ENCODE results near the gene CASP14.

DNA sequence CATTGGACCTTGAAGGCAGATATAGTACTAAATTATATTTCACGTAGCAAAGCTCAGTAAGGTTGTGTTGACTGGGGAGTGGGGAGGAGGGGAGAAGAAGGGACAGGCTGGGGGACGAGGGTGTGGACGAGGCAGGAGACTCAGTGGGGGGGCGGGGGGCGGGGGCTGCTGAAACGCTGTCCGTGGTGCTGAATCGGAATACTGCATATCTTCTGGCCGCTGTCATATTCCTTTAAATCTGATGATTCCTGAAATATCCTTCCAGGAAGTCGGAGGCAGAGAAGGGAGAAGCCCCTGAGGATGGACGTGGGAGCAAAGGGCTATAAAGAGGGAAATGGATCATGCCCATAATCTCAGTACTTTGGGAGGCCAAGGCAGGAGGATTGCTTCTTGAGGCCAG, 34.7 kb upstream of the CASP14 start:
- no peak for TF ChIP-seq EP300 (IDR thresholded peaks at IDR 0.05)
- TF ChIP-seq, protein P1, sequence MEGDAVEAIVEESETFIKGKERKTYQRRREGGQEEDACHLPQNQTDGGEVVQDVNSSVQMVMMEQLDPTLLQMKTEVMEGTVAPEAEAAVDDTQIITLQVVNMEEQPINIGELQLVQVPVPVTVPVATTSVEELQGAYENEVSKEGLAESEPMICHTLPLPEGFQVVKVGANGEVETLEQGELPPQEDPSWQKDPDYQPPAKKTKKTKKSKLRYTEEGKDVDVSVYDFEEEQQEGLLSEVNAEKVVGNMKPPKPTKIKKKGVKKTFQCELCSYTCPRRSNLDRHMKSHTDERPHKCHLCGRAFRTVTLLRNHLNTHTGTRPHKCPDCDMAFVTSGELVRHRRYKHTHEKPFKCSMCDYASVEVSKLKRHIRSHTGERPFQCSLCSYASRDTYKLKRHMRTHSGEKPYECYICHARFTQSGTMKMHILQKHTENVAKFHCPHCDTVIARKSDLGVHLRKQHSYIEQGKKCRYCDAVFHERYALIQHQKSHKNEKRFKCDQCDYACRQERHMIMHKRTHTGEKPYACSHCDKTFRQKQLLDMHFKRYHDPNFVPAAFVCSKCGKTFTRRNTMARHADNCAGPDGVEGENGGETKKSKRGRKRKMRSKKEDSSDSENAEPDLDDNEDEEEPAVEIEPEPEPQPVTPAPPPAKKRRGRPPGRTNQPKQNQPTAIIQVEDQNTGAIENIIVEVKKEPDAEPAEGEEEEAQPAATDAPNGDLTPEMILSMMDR (IDR thresholded peaks at IDR 0.05), result no peak
